Measurements from ENCODE around the gene CACNA1C.

The CACNA1C gene

GRCh38 chr12:2539938-2540337 lies 487.2 kb downstream of the CACNA1C start:
- DNase-seq, result no peak

DNA sequence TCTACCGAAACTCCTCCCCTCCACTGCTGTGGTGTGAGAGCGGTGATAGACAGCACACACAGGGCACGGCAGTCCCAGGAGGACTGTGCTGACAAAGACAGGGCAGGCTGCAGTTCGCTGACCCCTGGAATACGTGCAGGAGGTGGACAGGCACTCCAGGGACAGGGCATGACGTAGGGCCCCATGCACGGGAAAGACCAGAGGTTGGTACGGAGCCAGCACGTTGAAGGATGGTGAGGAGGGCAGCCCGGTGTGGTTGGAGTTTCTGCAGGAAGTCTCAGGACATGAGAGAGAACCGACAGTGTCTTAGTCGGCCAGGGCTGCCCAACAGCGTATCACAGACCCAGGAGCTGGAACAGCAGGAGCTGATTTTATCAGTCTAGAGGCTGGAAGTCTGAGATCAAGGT lies 487.8 kb downstream of the CACNA1C start:
- DNase-seq, result no peak

DNA sequence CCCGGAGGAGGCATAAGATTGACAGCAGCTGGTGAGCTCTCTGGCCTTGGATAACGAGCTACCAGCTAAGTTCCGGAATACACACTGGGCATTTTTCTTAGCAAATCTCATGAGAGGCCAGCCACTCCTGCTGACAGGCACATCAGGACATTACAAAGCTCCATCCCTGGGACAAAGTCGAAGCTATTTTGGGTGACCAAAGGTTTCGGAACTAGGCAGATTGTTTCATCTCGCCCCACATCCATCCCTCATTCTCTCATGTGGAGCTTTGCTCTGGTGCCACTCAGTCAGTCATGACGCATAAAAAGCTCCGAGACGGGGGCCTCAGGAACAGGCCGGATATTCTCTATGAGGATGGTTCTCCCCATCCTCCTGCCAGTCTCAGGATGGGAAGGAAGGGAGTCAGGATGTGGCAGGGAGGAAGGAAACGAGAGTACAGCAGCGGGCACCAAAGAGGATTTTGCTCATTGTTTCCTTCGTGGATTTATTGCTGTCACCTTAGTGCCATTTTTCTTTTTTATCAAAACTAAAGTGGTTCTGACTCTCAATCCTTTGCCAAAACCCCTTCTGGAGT lies 488.9 kb downstream of the CACNA1C start:
- DNase-seq, result no peak

DNA sequence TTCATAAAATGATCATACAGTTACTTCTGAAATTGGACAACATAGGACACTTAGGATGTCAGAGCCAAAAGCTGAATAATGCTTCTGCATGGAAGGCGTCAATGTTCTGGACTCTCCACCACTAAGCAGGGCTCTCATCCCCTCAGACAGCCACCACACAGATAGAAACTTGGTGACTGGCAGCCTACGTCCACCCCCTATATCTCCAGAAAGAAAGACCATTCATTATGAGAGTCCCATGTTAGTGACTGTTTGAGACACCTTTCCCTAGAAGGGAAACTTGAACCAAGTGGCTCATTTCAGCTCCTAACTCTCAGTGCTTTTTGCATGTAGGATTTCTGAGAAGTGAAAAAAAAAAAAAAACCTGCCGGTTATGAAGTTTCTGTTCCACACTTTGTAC lies 491.0 kb downstream of the CACNA1C start:
- DNase-seq, result no peak

DNA sequence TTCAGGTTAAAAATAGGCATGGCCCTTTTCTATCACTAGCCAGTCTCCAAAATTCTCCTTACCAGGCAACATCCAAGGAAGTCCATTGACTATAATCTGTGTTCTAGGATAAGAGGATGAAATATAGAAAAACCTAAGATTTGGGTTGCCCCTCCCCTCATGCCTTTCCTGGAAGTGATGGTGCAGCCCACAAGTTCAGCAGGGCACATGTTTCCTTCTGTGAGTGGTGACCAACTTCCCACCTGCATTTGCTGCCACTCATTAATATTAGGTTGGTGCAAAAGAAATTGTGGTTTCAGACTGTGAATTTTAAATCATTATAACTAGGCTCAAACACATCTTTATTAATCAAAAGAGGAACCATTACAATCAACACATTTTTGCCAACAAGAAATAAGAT lies 491.4 kb downstream of the CACNA1C start:
- DNase-seq, result no peak

DNA sequence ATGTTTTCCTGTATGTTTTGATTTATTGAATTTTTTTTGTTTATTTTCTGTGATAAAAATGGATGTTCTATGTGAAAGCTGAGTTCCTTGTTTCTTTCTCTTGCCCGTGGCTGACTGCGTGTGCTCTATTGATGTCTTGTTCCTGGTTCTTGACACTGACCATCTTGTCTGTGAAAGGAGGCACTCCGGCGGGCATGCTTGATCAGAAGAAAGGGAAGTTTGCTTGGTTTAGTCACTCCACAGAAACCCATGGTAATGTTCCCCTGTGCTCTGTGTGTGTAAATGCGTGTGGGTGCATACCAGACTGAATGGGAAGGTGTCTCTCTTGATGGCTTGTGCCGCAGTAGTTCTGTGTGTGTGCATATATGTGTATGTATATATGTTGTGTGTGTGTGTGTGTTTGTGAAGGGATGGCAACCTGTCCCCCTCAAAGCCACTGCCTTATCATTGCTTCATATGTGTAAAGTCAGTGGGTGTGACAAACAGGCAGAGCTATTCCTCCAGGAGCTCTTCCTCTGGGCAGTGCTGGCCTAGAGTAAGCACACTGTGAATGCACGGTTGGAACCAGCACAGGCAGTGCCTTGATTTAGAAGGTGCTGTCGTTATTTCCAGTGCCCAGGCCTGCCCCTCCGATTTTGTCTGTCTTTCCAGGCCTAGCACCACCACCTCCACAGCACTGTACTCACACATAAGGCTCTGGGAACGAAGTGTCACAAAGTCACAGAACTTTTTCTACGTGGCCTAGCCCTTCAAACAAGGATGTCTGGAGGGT lies 494.7 kb downstream of the CACNA1C start:
- no peak for DNase-seq

DNA sequence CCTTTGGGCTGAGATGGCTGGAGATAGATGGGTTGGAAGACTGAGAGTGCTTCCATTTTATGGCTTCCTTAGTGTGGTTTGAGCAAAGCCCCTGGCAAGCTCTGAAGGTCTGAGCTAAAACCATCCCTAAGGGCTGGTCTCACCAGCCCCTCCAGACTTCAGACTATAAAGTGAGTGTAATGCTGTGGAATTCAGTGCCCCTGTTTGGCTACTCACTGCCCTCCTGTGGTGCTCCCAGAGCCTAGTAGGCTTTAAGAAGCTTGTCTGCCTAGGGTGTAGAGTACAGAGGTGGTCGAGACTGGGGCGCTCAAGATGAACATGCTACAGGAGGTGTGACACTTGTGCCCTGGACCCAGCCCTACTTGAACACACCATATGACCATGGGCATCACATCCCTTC lies 495.3 kb downstream of the CACNA1C start:
- no peak for DNase-seq

DNA sequence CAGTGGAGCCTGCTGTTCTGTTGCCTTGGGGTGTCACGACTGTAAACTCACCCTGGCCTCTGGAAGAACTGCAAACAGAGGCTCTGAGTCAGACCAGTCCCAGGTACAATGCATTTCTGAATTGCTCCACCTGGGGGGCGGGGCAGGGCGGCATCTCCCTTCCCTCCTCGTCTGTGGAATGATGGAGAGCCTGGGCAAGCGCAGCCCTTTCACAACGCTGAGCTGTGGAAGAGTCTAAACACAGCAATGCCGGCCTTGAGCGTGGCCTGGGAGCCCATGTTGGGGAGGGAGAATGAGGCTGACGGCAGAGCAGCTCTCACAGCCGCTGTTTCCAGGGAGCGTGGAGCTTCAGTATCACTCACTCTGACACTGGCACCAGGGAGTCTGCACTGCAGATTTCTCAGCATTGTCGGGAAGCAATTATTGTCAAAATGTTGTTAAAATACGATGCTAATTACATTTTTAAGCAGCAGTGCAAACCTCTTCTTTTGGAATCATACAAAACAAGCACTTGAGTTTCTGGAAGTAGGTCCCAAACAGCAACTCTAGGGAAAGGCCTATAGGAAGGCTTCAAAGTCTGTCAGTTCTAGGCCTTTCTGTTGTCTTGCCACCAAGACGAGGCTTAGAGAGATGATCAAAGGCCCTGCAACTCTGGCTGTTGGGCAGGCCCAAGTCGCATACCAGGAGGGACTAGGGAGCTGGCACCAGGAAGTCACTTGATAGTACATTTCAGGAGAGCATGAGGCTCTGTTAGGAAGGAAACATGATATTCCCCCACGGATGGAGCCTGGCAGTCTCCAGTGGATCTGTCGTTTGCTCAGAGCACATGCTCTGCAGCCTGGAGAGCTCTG lies 498.0 kb downstream of the CACNA1C start:
- DNase-seq, result no peak

GRCh38 chr12:2551412-2551900 lies 498.7 kb downstream of the CACNA1C start:
- no peak for DNase-seq

- no peak for DNase-seq
Measured at GRCh38 chr12:2552000-2552756, 499.4 kb downstream of the CACNA1C start.

GRCh38 chr12:2553388-2554126 lies 500.8 kb downstream of the CACNA1C start:
- no peak for DNase-seq

GRCh38 chr12:2555487-2556082 lies 502.8 kb downstream of the CACNA1C start:
- DNase-seq, result no peak

GRCh38 chr12:2557597-2557996 lies 504.8 kb downstream of the CACNA1C start:
- DNase-seq, result no peak

DNA sequence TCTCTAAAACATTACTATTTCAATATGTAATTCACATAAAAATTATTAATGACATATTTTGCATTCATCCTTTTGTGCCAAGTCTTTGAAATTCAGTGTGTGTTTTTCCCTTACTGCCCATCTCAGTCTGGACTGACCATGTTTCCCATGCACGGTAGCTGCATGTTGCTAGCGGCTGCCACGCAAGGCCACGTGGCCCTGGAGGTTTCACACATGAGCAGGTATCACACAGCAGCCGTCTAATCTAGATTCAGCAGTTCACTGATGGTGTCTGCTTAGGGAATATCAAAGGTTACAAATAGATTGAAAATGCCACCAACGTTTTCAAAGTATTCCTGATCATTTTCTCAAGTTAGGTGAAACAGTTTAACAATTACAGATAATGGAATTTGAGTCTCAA lies 507.1 kb downstream of the CACNA1C start:
- DNase-seq, result no peak

- DNase-seq, result no peak
Measured at GRCh38 chr12:2560356-2560755, 507.6 kb downstream of the CACNA1C start.

DNA sequence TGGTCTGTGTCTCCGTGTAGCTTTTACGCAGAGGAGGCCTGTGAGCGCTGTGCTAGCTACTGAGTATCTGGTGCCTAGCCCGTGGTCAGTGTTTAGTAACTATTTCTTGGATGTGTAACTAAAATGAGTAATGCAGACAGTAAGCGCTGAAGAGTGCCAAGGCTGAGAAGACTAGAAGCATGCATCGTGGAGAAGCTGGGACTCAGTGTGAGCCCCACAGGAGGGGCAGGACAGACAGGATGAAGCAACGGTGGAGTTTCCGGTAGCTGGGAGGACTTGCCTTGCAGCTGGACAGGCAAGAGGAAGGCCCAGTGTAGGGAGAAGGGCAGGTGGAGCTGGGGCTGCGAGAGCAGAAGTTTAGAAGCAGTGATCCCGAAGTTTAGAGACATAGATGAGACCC lies 508.6 kb downstream of the CACNA1C start:
- DNase-seq, result no peak

GRCh38 chr12:2562400-2562799 lies 509.6 kb downstream of the CACNA1C start:
- DNase-seq, result no peak

DNA sequence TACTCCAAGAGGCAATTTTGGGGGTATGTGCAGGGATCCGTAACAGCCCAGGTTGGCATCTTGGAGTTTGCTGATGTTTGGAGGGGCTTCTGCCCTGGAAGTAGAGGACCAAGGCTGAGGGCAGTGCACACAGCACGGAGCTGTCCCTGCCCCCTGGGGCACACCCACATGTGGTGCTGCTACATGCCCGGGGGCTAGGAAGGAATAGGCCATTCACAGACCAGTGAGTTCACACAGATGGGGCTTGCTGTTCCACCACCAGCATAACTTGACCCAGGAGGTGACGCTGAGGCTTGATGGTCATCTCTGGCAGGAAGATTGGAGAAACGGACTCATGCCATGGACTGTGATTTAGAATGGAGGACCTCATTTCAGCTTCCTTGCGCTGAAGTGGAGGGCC lies 510.9 kb downstream of the CACNA1C start:
- no peak for DNase-seq

- no peak for DNase-seq
Measured at GRCh38 chr12:2566161-2566560, 513.4 kb downstream of the CACNA1C start.

DNA sequence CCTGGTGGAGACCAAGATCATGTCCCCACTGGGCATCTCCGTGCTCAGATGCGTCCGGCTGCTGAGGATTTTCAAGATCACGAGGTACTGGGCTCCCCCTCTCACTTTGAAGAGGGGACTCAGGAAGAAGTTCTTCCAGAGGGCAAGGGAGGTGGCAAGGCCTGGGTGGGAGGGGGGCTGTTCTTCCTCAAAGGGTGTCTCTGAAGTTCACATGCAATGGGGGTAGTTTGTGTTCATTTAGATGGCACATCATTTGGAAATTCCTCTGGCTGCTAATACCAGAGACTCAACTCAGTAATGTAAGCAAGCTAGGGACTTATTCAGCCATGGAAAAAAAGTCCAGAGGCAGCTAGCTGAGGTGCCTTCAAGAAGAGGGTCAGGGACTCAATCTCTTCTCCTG lies 514.9 kb downstream of the CACNA1C start:
- DNase-seq, result no peak

- no peak for DNase-seq
Measured at GRCh38 chr12:2570562-2570961, 517.8 kb downstream of the CACNA1C start.

Data from CD4-positive, alpha-beta T cell treated with Interleukin-10 for 1 hour (primary cell).